Panc1 (cell line): ENCODE results near the gene NAA38. TPM values are rescaled to one million over a fixed set of nuclear protein-coding genes. Genes with fewer than 3 reads are reported as not detected.

Experiments used
- ATAC-seq: fragments of 200-7000 bp; cut with Tn5 transposase; 2 replicates; pipeline ENCODE4 v1.9.1; 2020; ENCODE audit warnings: mild to moderate bottlenecking, moderate library complexity
- BruUV-seq: library from RNA; stranded (reverse); fragments of 400-500 nt; replicated peaks from 2 replicates; lab custom pipeline; 2021; lab: Mats Ljungman, UMichigan
- CTCF ChIA-PET: fragments of 300-600 bp; sonication (Branson Sonifier 250); formaldehyde crosslinking; loops from one replicate; lab custom pipeline; 2022; ENCODE audit warnings: antibody characterized with exemption; lab: Charles Lee
- POLR2A ChIA-PET: fragments of 300-600 bp; sonication (Branson Sonifier 250); formaldehyde crosslinking; loops from one replicate; lab custom pipeline; 2022; ENCODE audit warnings: antibody characterized with exemption; lab: Charles Lee
- DNase-seq: peaks from one replicate; pipeline ENCODE4 v3.0.0-alpha.2; 2010; ENCODE audit warnings: low read depth, low spot score
- H3K27ac ChIP-seq: 2 replicates; pipeline ENCODE4 v1.5.1; 2011; ENCODE audit warnings: mild to moderate bottlenecking, low read length, inconsistent platforms
- H3K27me3 ChIP-seq: fragments of 200-500 bp; sonication (Bioruptor generic); 2 replicates; pipeline ENCODE4 v1.6.0; 2014; ENCODE audit warnings: low read length, inconsistent platforms; ENCODE audit not compliant: control insufficient read depth, insufficient read depth
- H3K36me3 ChIP-seq: fragments of 200-500 bp; sonication (Bioruptor generic); 2 replicates; pipeline ENCODE4 v1.5.1; 2014; ENCODE audit warnings: inconsistent platforms, mild to moderate bottlenecking, low read length, moderate library complexity; ENCODE audit not compliant: control insufficient read depth, insufficient read depth
- H3K4me1 ChIP-seq: 2 replicates; pipeline ENCODE4 v1.5.1; 2011; ENCODE audit warnings: inconsistent platforms, mild to moderate bottlenecking, low read length, moderate library complexity; ENCODE audit not compliant: control insufficient read depth, insufficient read depth
- H3K4me3 ChIP-seq, 2 experiments: 2 replicates each; pipeline ENCODE4 v1.5.1; 2011 to 2012; ENCODE audit warnings: low read depth in 2 of 2, low read length in 2 of 2, mild to moderate bottlenecking in 2 of 2, inconsistent platforms in 1 of 2, moderate library complexity in 1 of 2
- H3K9me3 ChIP-seq: fragments of 200-500 bp; sonication (Bioruptor generic); 2 replicates; pipeline ENCODE4 v1.5.1; 2014; ENCODE audit warnings: low read depth, mild to moderate bottlenecking, inconsistent platforms, low read length, moderate library complexity; ENCODE audit not compliant: control insufficient read depth, insufficient read depth
- POLR2AphosphoS5 ChIP-seq: IDR thresholded peaks from 2 replicates; pipeline ENCODE4 v1.6.1; 2012; ENCODE audit warnings: mild to moderate bottlenecking, low read depth, low read length, moderate library complexity
- REST ChIP-seq, 2 experiments: IDR thresholded peaks; 2 replicates each; pipeline ENCODE4 v1.6.1; 2011 to 2012; ENCODE audit warnings: low read depth in 2 of 2, control low read depth in 1 of 2, low read length in 1 of 2, mild to moderate bottlenecking in 1 of 2, moderate library complexity in 1 of 2; ENCODE audit not compliant: insufficient read depth in 1 of 2
- SIN3A ChIP-seq: IDR thresholded peaks from 2 replicates; pipeline ENCODE4 v1.6.1; 2012; ENCODE audit warnings: low read depth, mild to moderate bottlenecking, low read length, moderate library complexity, borderline replicate concordance; ENCODE audit not compliant: insufficient read depth
- TCF7L2 ChIP-seq: IDR thresholded peaks from 2 replicates; pipeline ENCODE4 v1.6.1; 2011; ENCODE audit warnings: mild to moderate bottlenecking, low read depth, low read length, inconsistent platforms
- in situ Hi-C: cut with HindIII; loops from 2 replicates; pipeline ENCODE4 v1.10.0; 2016; ENCODE audit warnings: low sequenced_read_pairs, low pct_unique_long_range_greater_than_20kb
- intact Hi-C: fragments of 100-400 bp; cut with micrococcal nuclease; formaldehyde crosslinking; loops from one replicate; pipeline ENCODE4 v1.10.0; 2022; ENCODE audit not compliant: unreplicated experiment
- total RNA-seq: library from RNA; stranded (reverse); gene quantifications from one replicate; pipeline ENCODE4 v1.2.1, GENCODE V29; 2021; ENCODE audit not compliant: unreplicated experiment
- TF ChIP-seq, protein P1 (sequence below): fragments of 450-650 bp; IDR thresholded peaks from 2 replicates; pipeline ENCODE4 v1.5.1; 2017; ENCODE audit warnings: mild to moderate bottlenecking

NAA38 gene
- total RNA-seq, 1 experiment from 2014 or later = 75.2 TPM

DNA sequence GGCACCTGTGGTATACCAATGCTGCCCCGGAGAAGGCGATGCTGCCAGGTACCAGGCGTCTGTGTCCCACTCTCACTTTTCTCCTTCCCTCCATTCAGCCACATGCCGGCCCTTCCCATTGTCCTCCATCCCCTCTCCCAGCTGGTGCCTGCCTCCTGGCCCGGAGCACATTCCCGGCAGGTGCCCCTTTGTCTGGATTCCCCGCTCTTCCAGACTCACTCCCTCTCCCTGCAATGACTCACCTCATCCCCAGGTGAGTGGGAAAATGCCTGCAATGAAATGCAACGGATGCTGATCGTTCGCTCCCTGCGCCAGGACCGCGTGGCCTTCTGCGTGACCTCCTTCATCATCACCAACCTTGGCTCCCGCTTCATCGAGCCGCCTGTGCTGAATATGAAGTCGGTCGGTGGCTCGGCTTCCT, 33.8 kb downstream of the NAA38 start:
- intact Hi-C loops = no loop called here
- ChIA-PET CTCF (no interaction called here), POLR2A (no interaction called here)
- H3K27me3 ChIP-seq = no peaks in the 10 kb centered on the region
- no peak overlapping the region for H3K27ac ChIP-seq
- no peak overlapping the region for H3K4me3 ChIP-seq
- no peaks in the 10 kb centered on the region for H3K36me3 ChIP-seq
- BruUV-seq = no TSS peak
- no peak for ATAC-seq
- TF ChIP-seq TCF7L2 = no peak
- TF ChIP-seq, protein P1, sequence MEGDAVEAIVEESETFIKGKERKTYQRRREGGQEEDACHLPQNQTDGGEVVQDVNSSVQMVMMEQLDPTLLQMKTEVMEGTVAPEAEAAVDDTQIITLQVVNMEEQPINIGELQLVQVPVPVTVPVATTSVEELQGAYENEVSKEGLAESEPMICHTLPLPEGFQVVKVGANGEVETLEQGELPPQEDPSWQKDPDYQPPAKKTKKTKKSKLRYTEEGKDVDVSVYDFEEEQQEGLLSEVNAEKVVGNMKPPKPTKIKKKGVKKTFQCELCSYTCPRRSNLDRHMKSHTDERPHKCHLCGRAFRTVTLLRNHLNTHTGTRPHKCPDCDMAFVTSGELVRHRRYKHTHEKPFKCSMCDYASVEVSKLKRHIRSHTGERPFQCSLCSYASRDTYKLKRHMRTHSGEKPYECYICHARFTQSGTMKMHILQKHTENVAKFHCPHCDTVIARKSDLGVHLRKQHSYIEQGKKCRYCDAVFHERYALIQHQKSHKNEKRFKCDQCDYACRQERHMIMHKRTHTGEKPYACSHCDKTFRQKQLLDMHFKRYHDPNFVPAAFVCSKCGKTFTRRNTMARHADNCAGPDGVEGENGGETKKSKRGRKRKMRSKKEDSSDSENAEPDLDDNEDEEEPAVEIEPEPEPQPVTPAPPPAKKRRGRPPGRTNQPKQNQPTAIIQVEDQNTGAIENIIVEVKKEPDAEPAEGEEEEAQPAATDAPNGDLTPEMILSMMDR = no peak
- TF ChIP-seq SIN3A = no peak
- TF ChIP-seq POLR2AphosphoS5 = no peak
- no peak for TF ChIP-seq REST (IDR thresholded peaks at IDR 0.05; ENCODE audit: insufficient read depth in 1 of 2, low read depth in 2 of 2, low read length in 1 of 2)
- in situ Hi-C loops = no loop called here
- H3K4me1 ChIP-seq = no peaks in the 10 kb centered on the region
- no peaks in the 10 kb centered on the region for H3K9me3 ChIP-seq
- DNase-seq = no peak

DNA sequence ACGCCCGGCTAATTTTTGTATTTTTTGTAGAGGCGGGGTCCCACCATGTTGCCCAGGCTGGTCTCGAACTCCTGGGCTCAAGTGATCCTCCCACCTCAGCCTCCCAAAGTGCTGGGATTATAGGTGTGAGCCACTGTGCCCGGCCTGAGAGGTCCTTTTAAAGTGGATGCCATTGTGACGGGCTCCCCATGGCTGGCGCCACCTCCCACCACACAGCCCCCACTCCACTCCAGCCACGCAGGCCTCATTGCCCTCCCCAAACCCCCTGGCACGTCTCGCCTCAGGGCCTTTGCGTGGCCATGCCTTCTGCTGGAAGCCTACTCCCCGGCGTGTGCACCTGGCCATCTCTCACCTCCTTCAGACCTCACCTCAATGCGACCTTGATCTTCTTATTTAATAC, 35.2 kb downstream of the NAA38 start:
- DNase-seq = no peak
- CTCF ChIA-PET = no interaction called here
- Histone ChIP-seq H3K27me3 (no peaks in the 10 kb centered on the region), H3K27ac (no peak overlapping the region), H3K4me3 (no peak overlapping the region), H3K36me3 (no peaks in the 10 kb centered on the region), H3K9me3 (no peaks in the 10 kb centered on the region), H3K4me1 (no peaks in the 10 kb centered on the region)
- intact Hi-C loops (no loop called here), in situ Hi-C loops (no loop called here)
- TF ChIP-seq TCF7L2 (no peak), REST (IDR thresholded peaks at IDR 0.05; ENCODE audit: insufficient read depth in 1 of 2, low read depth in 2 of 2, low read length in 1 of 2) (no peak), POLR2AphosphoS5 (no peak), SIN3A (no peak)
- TF ChIP-seq, protein P1 = no peak
- POLR2A ChIA-PET = no interaction called here
- ATAC-seq = no peak
- BruUV-seq = no TSS peak
